Purkinje cell (primary cell): ENCODE results near the gene TBX10. TPM values are rescaled to one million over a fixed set of nuclear protein-coding genes. Genes with fewer than 3 reads are reported as not detected.

Experiments used
- polyA plus RNA-seq: library from polyadenylated mRNA; unstranded; fragments of >200 nt; fragmentation: Nextera tagmentation; gene quantifications from 2 replicates; pipeline ENCODE4 v1.2.1, GENCODE V29; 2014

TBX10 gene
- not detected in 2 replicates for polyA plus RNA-seq

GRCh38 chr11:67639438-67639859 is at the start of gene TBX10:
TBX10 (minus strand) TSS chr11:67639763; CDS start chr11:67639472, 291 bp downstream.

GRCh38 chr11:67674442-67674871 is 34.9 kb upstream of the TBX10 start, which contains the start of gene ALDH3B2:
ALDH3B2 (minus strand) TSS chr11:67674623; CDS start chr11:67666935, 7,688 bp downstream.

GRCh38 chr11:67629386-67630227 is 10.0 kb downstream of the TBX10 start, which contains the start of gene NUDT8:
NUDT8 (minus strand) TSS chr11:67629937; CDS start chr11:67629911, 26 bp downstream.

GRCh38 chr11:67606492-67607295 is 32.9 kb downstream of the TBX10 start, which contains the start of gene NDUFV1:
NDUFV1 (plus strand) TSS chr11:67606936; CDS start chr11:67607005, 69 bp downstream.

GRCh38 chr11:67583247-67584204 is 56.0 kb downstream of the TBX10 start, which contains the start of gene GSTP1:
GSTP1 (plus strand) TSS chr11:67583812; CDS start chr11:67583844, 32 bp downstream.

Other genes with a start within 250 kb of the TBX10 start
- 0.35 and 2.5 TPM in 2 replicates for gene RAD9A, start 247.8 kb downstream of the TBX10 start, polyA plus RNA-seq
- 14.0 and 30.5 TPM in 2 replicates for gene PPP1CA, start 237.9 kb downstream of the TBX10 start, polyA plus RNA-seq
- not detected in 2 replicates for gene TBC1D10C, start 235.7 kb downstream of the TBX10 start, polyA plus RNA-seq
- gene CARNS1, start 224.1 kb downstream of the TBX10 start, polyA plus RNA-seq: 0.39 and 0.41 TPM in 2 replicates
- 0.66 TPM in 1 of 2 replicates, not detected in the other for gene RPS6KB2, start 211.3 kb downstream of the TBX10 start, polyA plus RNA-seq
- 1.0 TPM in 1 of 2 replicates, not detected in the other for gene PTPRCAP, start 202.1 kb downstream of the TBX10 start, polyA plus RNA-seq
- 1.5 and 4.7 TPM in 2 replicates for gene CORO1B, start 196.3 kb downstream of the TBX10 start, polyA plus RNA-seq
- not detected in 2 replicates for gene GPR152, start 187.0 kb downstream of the TBX10 start, polyA plus RNA-seq
- 0.08 and 0.52 TPM in 2 replicates for gene CABP4, start 184.4 kb downstream of the TBX10 start, polyA plus RNA-seq
- 37.1 and 46.2 TPM in 2 replicates for gene TMEM134, start 170.5 kb downstream of the TBX10 start, polyA plus RNA-seq
- 33.2 and 34.2 TPM in 2 replicates for gene AIP, start 156.7 kb downstream of the TBX10 start, polyA plus RNA-seq
- gene PITPNM1, start 134.4 kb downstream of the TBX10 start, polyA plus RNA-seq: 0.10 and 0.95 TPM in 2 replicates
- 30.5 and 34.5 TPM in 2 replicates for gene CDK2AP2, start 131.6 kb downstream of the TBX10 start, polyA plus RNA-seq
- gene CABP2, start 116.3 kb downstream of the TBX10 start, polyA plus RNA-seq: not detected in 2 replicates
- gene GSTP1, start 56.0 kb downstream of the TBX10 start, polyA plus RNA-seq: 101 and 134 TPM in 2 replicates
- 104 and 130 TPM in 2 replicates for gene NDUFV1, start 32.8 kb downstream of the TBX10 start, polyA plus RNA-seq
- 0.46 and 0.71 TPM in 2 replicates for gene NUDT8, start 9.8 kb downstream of the TBX10 start, polyA plus RNA-seq
- gene ACY3, start 11.0 kb upstream of the TBX10 start, polyA plus RNA-seq: not detected in 2 replicates
- not detected in 2 replicates for gene ALDH3B2, start 34.9 kb upstream of the TBX10 start, polyA plus RNA-seq